Embryonic facial prominence (tissue), 1 donor: ENCODE measurements around the gene RASSF6.
A peak's percentile ranks its signal among the peaks of the same experiment; 100 is the strongest.
"Not testable (repeated sequence)": the region's sequence is repeated elsewhere in the genome, so short reads cannot be mapped to it uniquely, and the experiment has no call there.

Experiments used
- DNase-seq: peaks from one replicate; pipeline ENCODE4 v3.0.0-alpha.2; 2016; ENCODE audit errors: extremely low spot score

RASSF6 gene

DNA sequence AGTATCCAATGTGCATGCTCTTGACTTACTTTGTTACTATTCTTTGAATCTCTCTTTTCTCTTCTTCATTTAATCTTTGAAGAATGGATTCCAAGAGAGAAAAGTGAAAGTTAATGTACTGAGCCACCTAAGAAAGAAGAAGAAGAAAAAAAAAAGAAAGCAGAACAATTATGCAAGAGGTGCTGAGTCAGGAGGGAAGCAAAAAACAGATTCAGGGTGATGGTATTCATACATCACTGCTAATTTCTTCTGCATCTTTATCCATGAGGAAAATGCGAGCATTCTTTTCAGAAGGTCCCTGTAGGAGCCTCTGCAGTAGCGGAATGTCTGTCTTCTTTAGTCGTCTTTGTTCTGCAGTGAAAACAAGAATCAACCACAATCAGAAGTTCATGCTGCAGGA lies 43.9 kb downstream of the RASSF6 start:
- no peak for DNase-seq

DNA sequence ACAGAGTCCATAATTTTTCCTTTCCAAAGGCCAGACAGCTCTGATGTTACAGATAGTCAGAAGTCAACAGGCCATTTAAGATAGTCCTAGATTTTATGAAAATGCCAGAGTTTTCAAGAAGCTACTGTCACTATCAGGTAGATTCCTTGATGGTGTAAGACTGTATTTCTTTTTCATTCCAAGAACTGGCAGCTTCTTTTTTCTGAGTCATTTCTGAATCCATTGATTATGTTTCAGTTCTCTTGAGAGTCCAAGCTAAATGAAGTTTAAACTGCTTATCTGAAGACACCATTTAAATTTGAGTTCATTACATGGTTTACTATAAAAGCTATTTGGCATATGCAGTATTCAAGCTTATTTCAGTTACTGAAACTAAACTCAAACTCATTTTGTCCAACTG lies 44.6 kb downstream of the RASSF6 start:
- DNase-seq: no peak

DNA sequence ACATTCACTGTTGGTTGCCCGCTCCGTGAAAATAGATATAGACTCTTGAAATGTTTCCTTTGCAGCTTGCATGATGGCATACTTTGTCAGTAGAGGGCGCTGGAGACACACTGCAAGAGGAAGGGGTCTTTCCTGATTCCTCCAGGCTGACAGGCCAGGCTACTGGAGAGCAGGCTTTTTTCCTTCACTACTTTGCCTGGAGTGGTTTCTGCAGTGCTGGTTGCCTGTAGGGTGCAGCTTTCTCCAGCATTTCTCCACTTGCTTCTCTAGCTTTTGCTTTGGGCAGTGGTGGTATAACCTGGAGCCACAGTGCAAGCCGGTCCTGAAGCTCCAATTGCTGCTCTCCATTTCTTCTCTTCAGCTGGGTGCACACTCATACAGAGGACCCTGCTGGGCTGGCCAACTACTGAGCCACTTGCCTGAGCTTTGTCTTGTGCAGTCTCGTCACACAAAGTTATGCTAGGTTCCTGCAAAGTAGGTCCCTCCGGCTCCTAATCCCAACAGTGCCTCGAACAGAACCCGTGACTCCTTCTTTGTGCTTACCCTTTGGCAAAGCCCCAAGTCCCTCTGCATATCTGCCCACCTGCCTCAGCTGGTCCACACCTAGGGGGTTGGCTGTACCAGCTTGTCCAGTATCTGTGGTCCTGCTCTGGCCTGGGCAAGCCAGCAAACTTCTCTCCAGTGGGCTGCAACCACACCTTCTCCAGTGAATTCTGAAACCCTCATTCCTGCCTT lies 46.3 kb downstream of the RASSF6 start:
- peak; percentile 57 for DNase-seq

DNA sequence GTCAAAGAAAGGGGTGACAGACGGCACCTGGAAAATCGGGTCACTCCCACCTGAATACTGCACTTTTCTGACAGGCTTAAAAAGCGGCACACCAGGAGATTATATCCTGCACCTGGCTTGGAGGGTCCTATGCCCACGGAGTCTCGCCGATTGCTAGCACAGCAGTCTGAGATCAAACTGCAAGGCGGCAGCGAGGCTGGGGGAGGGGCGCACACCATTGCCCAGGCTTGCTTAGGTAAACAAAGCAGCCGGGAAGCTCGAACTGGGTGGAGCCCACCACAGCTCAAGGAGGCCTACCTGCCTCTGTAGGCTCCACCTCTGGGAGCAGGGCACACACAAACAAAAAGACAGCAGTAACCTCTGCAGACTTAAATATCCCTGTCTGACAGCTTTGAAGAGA lies 69.4 kb downstream of the RASSF6 start:
- not testable (repeated sequence) for DNase-seq

DNA sequence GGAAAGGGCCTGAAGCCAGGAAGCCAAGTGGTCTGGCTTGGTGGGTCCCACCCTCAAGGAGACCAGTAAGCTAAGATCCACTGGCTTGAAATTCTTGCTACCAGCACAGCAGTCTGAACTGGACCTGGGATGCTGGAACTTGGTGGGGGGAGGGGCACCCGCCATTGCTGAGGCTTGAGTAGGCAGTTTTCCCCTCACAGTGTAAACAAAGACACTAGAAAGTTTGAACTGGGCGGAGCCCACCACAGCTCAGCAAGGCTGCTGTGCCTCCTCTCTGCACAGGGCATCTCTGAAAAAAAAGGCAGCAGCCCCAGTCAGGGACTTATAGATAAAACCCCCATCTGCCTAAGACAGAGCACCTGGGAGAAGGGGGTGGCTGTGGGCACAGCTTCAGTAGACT lies 75.6 kb downstream of the RASSF6 start:
- no peak for DNase-seq

DNA sequence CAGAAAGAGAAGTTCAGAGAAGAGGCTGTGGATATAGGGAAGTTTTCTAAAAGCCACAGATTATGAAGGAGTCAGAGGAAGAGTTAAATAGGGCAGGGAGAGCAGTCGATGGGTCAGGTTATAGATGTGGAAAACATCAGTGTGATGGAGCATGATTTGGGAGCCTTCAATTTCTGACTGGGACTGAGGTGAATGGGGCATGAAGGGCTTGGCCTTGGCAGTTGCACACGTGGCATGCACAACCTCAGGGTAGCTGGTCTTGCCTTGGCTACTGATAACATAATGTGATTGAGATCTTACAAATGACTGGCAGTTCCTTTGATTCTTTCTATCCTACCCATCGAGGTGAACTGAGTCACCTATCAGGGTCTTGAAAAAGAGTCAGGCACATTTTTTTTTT lies 79.0 kb downstream of the RASSF6 start:
- no peak for DNase-seq

DNA sequence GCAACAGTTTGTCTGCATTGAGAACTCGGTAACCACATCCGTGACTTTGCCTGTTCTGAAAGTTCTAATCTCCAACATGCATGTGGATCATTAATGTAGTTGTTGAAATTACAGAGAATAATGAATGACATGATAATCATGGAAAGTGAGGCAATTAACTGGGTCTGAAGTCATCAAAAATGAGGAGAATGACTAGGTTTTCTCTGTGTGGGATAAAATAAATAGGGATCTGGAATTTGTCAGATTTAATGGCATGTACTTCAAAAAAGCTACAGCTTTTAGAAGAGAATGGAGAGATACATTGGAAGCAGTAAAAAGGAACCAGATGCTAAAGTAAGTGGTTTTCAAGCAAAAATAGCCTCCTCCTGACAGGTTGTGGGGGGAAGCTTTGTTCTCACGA lies 79.4 kb downstream of the RASSF6 start:
- no peak for DNase-seq

DNA sequence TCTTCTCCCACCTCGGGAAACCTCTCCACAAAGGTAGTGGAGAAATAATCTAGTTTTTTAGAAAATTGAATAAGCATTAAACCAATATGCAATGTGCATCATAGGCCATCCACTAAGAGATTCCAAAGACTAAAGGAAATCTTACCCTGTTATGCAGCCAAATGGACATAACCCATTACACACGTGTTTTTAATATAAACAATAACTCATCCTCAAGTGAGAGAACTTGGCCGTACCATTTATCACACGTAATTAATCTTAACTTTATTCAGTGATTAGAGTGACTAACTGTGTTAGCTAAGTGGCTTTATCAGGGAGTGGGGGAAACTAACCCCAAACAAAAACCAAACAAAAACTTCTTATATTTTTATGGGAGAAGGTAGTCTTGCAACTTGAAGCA lies 80.8 kb downstream of the RASSF6 start:
- no peak for DNase-seq

DNA sequence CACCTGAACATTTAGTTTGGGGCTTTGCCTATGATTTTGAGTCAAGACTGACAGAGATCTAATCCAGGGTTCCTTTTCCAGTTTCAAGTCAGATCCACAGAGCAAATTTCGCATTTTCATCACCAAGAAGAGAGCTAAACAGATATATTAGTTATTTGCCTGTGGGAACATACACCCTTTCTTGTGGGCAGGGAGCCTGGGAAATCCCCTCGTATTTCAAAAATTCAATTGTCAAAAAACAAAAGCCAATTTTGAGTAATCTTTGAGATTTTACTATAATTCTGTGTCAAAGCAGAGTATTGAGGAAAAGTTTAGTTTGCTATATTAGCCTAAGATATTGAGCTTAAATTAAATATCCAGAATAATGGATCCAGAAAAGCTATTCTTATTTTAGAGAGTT lies 82.1 kb downstream of the RASSF6 start:
- no peak for DNase-seq

DNA sequence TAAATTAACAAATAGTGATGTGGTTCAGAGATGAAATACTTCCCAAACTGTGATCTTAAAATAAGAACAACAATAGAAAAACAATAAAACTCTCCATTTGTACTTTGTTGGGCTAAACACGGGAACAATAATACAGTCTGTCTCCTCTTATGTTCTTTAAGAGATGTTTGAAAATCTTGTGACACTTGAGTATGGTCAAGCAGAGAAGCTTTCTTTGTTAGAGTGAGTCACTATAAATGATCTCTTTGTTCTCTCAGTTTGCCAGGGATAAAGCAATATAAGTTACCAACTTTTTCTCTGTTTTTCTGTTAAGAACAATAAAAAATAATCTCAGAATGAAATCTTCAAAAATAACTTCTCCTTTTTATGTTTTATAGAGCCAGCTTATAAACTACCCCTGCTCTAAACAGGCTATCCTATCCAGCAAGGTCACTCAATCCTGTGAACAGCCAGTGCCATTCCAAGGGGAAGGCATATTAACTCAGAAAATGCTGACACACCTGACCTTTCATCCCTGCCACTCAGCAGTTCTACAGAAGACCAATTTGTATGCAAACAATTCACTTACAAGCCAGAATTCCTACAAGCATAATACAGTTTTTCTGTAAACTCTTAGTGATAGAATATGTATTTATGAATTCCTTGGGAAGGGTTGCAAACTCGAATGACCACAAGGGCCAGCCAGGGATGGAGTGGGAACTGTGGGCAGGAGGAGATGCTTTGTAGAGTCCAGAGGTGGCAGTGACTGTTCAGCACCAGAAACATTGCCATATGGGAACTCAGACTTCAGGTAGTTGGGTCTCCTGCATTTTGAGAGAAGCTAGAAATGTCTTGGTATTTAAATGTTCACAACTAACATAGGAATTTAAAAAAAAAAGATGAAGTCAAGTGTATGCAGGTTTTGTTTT lies 86.5 kb downstream of the RASSF6 start:
- DNase-seq: no peak

DNA sequence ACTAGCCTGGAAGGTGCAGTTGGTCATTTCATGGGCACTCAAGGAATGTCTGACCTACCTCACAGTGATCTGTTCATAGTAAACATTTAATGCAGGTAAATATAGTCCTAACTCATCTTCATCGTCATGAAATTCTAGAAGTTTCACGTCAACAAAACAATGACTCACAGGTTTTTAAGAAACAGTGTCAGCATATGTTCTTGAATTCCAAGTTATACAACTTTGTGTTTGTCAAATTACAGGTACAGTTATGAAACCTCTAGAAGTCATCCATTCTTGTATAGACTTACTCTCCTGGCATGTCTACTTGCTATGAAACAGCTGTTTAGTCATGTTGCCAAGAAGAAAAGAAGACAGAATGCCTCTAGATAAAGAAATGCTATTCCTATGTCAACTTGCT lies 92.1 kb downstream of the RASSF6 start:
- DNase-seq: no peak

DNA sequence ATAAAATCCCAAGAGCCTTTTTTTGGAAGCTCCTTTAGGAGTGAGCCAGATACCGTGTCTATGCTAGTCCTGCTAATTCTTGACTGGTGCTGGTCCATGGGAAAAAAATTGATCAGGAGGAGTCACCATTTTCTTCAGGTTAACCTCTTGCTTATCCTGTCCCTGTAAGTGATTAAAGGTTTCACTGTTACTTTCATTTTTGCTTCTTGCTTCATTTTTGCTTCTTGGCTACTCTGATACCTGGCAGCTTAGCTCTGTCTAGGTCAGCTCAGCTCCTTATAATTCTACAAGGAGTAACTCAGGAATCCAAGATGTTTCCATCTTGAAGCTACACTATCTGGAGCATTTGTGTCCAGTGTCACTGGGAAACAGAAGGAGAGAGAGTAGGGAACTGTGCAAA lies 93.0 kb downstream of the RASSF6 start:
- no peak for DNase-seq

DNA sequence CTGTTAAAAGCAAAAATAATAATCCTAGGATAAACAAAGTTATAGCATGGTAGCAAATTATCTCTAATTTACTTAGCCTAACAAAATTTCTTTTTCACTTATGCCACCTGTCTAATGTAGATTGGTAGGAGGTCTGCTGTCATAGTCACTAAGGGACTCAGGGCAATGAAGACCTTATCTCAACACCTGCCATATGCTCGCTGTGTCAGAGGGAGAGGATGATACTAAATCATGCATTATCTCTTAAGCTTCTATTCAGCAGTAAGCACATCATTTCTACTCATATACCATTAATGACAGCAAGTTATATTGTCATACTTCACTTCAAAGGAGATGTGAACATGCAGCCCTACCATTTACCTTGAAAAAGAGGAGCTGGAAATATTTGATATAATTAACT lies 94.6 kb downstream of the RASSF6 start:
- no peak for DNase-seq

DNA sequence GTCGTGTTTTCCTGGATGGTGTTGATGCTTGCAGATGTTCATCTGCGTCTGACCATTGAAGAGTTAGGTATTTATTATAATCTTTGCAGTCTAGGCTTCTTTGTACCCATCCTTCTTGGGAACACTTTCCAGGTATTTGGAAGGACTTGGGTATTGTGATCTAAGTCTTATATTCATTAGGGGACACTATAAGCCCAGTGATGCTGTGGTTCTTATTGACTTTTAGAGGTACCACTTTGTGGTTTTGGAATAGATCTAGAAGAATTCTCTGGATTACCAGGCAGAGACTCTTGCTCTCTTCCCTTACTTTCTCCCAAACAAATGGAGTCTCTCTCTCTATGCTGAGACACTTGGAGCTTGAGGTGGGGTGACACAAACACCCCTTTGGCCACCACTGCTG lies 97.1 kb downstream of the RASSF6 start:
- no peak for DNase-seq
